ENCODE data around the gene GBP3.
A peak's percentile ranks its signal among the peaks of the same experiment; 100 is the strongest.
"Not testable (repeated sequence)": the region's sequence is repeated elsewhere in the genome, so short reads cannot be mapped to it uniquely, and the experiment has no call there.

The GBP3 gene

GRCh38 chr1:89063094-89063493 is 40.4 kb upstream of the GBP3 start:
- TF ChIP-seq, protein P1, sequence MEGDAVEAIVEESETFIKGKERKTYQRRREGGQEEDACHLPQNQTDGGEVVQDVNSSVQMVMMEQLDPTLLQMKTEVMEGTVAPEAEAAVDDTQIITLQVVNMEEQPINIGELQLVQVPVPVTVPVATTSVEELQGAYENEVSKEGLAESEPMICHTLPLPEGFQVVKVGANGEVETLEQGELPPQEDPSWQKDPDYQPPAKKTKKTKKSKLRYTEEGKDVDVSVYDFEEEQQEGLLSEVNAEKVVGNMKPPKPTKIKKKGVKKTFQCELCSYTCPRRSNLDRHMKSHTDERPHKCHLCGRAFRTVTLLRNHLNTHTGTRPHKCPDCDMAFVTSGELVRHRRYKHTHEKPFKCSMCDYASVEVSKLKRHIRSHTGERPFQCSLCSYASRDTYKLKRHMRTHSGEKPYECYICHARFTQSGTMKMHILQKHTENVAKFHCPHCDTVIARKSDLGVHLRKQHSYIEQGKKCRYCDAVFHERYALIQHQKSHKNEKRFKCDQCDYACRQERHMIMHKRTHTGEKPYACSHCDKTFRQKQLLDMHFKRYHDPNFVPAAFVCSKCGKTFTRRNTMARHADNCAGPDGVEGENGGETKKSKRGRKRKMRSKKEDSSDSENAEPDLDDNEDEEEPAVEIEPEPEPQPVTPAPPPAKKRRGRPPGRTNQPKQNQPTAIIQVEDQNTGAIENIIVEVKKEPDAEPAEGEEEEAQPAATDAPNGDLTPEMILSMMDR (IDR thresholded peaks at IDR 0.05) = no peak
- Histone ChIP-seq H3K27ac (no peak overlapping the region), H3K4me3 (peak overlapping the region; percentile 12)

DNA sequence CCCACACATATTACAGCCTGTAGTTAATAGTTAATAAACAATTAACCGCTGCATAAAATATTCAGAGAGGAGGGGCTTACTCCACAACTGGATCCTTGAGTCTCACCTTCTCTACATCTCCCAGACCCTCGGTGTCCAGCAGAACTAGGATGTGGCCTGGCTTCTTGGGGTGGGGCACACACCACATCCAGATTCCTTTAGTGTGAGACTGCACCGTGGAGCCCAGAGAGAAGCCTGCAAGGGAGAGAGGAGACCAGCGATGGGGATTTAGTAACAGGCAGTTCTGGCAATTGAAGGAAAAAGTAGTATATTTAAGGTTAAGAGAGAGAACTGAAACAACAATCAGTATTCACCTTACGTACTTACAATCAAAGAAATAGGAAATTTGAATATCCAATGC is 37.4 kb upstream of the GBP3 start:
- no peak for DNase-seq (ENCODE audit: low spot score)
- no peak overlapping the region for H3K27ac ChIP-seq
- H3K4me3 ChIP-seq = no peak overlapping the region
- TF ChIP-seq, protein P1 (IDR thresholded peaks at IDR 0.05) = no peak

More at GRCh38 chr1:89063094-89063493, 40.4 kb upstream of the GBP3 start:
- DNase-seq (ENCODE audit: low spot score) = no peak

DNA sequence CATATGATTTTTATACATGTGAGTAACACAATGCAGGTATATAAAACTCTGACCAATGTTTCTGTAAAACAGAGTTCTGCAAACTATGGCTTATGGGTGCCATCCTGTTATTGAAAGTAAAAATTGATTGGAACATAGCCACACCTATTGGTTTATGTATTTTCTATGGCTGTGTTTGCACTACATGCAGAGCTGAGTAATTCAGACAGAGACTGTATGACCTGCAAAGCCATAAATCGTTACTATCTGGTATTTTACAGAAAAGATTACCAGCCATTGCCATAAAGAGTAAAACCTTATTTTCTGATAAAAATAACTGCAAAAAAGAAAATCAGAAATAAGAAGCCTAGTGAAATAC is 29.3 kb upstream of the GBP3 start:
- no peak overlapping the region for H3K4me3 ChIP-seq
- H3K27ac ChIP-seq = no peak overlapping the region
- DNase-seq (ENCODE audit: low spot score) = no peak
- TF ChIP-seq, protein P1 (IDR thresholded peaks at IDR 0.05) = no peak

DNA sequence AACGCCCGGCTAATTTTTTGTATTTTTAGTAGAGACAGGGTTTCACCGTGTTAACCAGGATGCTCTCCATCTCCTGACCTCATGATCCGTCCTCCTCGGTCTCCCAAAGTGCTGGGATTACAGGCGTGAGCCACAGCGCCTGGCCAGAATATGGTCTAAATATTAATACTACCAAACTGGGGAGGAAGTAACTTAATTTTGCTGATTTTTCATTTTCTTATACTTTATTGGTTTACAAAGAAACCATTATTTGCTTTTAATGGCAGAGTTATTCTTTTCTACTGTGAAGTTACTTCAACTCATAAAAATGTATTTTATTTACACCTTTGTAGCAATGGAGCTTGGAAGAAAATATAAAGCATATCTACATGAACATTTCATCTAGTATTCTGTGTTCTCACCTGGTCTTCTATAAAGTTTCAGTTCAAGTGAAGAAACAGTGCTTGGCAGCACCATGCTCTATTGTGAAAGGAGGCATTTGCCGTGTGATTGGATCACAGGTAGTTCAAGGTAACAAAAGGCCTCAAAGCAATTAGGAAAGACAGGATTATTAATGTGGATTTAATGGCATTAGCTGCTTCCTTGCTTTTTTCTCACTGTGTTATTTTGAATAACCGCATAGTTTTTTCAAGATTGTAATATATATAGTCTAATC is 28.8 kb upstream of the GBP3 start:
- DNase-seq (ENCODE audit: low spot score) = no peak
- TF ChIP-seq, protein P1 (IDR thresholded peaks at IDR 0.05) = no peak
- no peak overlapping the region for H3K4me3 ChIP-seq
- no peak overlapping the region for H3K27ac ChIP-seq

GRCh38 chr1:89050649-89051033 is 28.0 kb upstream of the GBP3 start:
- TF ChIP-seq, protein P1 (IDR thresholded peaks at IDR 0.05) = no peak

GRCh38 chr1:89049901-89050648 is 27.4 kb upstream of the GBP3 start:
- not testable (repeated sequence) for H3K4me3 ChIP-seq; H3K27ac ChIP-seq; DNase-seq (ENCODE audit: low spot score)

More at GRCh38 chr1:89050649-89051033, 28.0 kb upstream of the GBP3 start:
- Histone ChIP-seq H3K4me3 (no peak overlapping the region), H3K27ac (no peak overlapping the region)
- DNase-seq (ENCODE audit: low spot score) = no peak

GRCh38 chr1:89049187-89049586 is 26.5 kb upstream of the GBP3 start:
- H3K27ac ChIP-seq; H3K4me3 ChIP-seq; DNase-seq (ENCODE audit: low spot score): not testable (repeated sequence)

GRCh38 chr1:89047734-89048133 is 25.1 kb upstream of the GBP3 start:
- H3K27ac ChIP-seq = peak overlapping the region in 1 of 2 donors; percentile 16
- TF ChIP-seq, protein P1 (IDR thresholded peaks at IDR 0.05) = no peak
- DNase-seq (ENCODE audit: low spot score) = no peak
- H3K4me3 ChIP-seq = no peak overlapping the region

DNA sequence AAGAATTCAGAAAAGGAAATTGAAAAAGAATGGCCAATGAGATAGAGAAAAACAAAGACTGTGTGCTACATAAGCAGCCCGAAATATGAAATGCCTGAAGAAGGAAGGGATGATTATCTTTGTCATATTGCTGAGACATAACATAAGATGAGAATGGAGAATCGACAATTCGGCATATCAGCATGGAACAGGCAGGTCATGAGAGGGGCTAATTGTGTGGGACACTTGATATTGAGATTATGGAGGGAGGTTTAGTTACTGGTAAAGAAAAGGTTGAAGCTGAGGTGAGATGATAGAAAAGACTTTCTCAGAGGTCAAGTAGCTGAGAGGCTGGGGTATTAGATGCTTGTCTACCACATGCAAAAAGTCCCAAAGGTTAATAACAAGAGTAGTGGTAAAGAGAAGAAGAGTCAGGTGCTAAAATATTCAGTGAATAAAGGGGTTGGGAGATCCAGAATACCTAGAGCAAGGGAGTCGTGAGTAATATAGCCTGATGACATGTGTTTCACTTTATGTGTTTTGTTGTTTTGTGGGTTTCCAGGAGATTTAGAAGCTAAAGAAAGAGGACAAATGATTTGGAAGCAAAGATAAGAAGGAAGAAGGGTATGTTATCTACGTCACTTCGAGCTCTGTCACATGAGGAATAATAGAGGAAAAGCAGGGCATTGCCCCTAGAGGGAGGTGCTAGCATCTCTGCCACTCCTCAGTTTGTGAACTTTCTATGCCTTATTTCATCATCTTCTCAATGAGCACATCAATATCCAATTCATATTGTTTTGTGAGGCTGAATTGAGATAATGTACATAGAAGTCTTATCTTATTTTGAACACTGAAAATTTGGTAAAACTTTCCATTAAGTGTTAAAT is 23.9 kb upstream of the GBP3 start:
- not testable (repeated sequence) for DNase-seq (ENCODE audit: low spot score); H3K4me3 ChIP-seq; H3K27ac ChIP-seq

Measured in coronary artery (tissue), 2 donors.